Thyroid gland (tissue), 4 donors: ENCODE results near the gene CNTN1. TPM values are rescaled to one million over a fixed set of nuclear protein-coding genes. Genes with fewer than 3 reads are reported as not detected.

Experiments
- DNase-seq, 2 donors: peaks; one replicate each; pipeline ENCODE4 v3.0.0-alpha.2; 2019
- H3K27ac ChIP-seq, 3 donors: fragments of 200-600 bp; sonication (generic); 1 replicate in 2 of 3; 2 replicates in 1 of 3; pipeline ENCODE4 v1.5.1; 2016 to 2019; ENCODE audit warnings: mild to moderate bottlenecking in 1 of 3, moderate library complexity in 1 of 3
- H3K27me3 ChIP-seq: fragments of 200-600 bp; sonication (generic); one replicate; pipeline ENCODE4 v1.5.1; 2019
- H3K36me3 ChIP-seq, 2 donors: fragments of 200-600 bp; sonication (generic); one replicate each; pipeline ENCODE4 v1.5.1; 2016 to 2019
- H3K4me1 ChIP-seq, 2 donors: fragments of 200-600 bp; sonication (generic); one replicate each; pipeline ENCODE4 v1.5.1; 2017 to 2019
- H3K4me3 ChIP-seq, 3 donors: fragments of 200-600 bp; sonication (generic); replicated peaks in 1 of 3; 1 replicate in 2 of 3; 2 replicates in 1 of 3; pipeline ENCODE4 v1.5.1; 2016; ENCODE audit warnings: mild to moderate bottlenecking in 1 of 3
- H3K9me3 ChIP-seq: fragments of 200-600 bp; sonication (generic); one replicate; pipeline ENCODE4 v1.5.1; 2017
- POLR2A ChIP-seq, 2 donors: fragments of 450-650 bp; IDR thresholded peaks; one replicate each; pipeline ENCODE4 v1.6.1; 2017; ENCODE audit warnings: antibody characterized with exemption in 2 of 2, mild to moderate bottlenecking in 2 of 2, moderate library complexity in 1 of 2
- WGBS, 2 donors: methylation state at CpG; one replicate each; pipeline ENCODE4 v1.1.5; 2017; 5-methylcytosine and 5-hydroxymethylcytosine counted together
- intact Hi-C: fragments of 100-400 bp; cut with DNase I; formaldehyde crosslinking; loops from one replicate; pipeline ENCODE4 v1.15.1; 2023
- total RNA-seq, 4 donors: library from RNA; depleted of rRNA; stranded (reverse); fragments of >200 nt; gene quantifications; one replicate each; pipeline ENCODE4 v1.2.3, GENCODE V29; 2016
- TF ChIP-seq, protein P1 (sequence below), 6 experiments: fragments of 200-600 bp in 3 of 6; fragments of 450-650 bp in 3 of 6; sonication (generic) in 3 of 6; IDR thresholded peaks; one replicate each; pipeline ENCODE4 v1.5.1; 2016 to 2019; ENCODE audit warnings: antibody characterized with exemption in 6 of 6, mild to moderate bottlenecking in 2 of 6, inconsistent platforms in 1 of 6, moderate library complexity in 1 of 6

CNTN1 gene
- total RNA-seq, 4 donors from 2014 or later, result 1.9 to 2.7 (median 2.0) TPM

DNA sequence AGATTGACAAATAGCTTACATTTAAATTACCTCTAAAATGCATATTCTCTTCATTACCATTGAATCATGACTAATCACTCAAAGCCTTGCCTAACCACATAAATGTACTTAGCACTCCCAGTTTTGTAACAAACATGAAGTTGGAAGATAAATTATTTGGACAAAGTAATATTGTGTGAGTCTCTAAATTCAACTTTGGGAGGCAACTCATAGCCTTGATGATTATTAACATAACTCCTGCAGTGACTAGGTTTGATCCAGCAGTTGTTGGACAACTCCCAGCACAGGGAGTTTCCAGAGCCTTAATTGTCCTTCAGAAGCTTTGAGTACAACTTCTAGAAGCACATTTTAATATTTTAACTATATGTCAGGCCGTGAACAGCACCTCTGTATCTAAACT is 342.4 kb downstream of the CNTN1 start:
- Histone ChIP-seq H3K36me3 (no peaks in the 10 kb centered on the region), H3K4me3 (no peak overlapping the region), H3K4me1 (no peaks in the 10 kb centered on the region), H3K9me3 (no peaks in the 10 kb centered on the region), H3K27me3 (no peaks in the 10 kb centered on the region), H3K27ac (no peak overlapping the region)
- no peak for DNase-seq
- 64 to 70% methylated on average over 1 of the region's 1 CpG for WGBS, 2 donors
- TF ChIP-seq POLR2A (IDR thresholded peaks at IDR 0.05), result no peak
- TF ChIP-seq, protein P1, sequence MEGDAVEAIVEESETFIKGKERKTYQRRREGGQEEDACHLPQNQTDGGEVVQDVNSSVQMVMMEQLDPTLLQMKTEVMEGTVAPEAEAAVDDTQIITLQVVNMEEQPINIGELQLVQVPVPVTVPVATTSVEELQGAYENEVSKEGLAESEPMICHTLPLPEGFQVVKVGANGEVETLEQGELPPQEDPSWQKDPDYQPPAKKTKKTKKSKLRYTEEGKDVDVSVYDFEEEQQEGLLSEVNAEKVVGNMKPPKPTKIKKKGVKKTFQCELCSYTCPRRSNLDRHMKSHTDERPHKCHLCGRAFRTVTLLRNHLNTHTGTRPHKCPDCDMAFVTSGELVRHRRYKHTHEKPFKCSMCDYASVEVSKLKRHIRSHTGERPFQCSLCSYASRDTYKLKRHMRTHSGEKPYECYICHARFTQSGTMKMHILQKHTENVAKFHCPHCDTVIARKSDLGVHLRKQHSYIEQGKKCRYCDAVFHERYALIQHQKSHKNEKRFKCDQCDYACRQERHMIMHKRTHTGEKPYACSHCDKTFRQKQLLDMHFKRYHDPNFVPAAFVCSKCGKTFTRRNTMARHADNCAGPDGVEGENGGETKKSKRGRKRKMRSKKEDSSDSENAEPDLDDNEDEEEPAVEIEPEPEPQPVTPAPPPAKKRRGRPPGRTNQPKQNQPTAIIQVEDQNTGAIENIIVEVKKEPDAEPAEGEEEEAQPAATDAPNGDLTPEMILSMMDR (IDR thresholded peaks at IDR 0.05), result no peak
- intact Hi-C loops, result no loop called here

DNA sequence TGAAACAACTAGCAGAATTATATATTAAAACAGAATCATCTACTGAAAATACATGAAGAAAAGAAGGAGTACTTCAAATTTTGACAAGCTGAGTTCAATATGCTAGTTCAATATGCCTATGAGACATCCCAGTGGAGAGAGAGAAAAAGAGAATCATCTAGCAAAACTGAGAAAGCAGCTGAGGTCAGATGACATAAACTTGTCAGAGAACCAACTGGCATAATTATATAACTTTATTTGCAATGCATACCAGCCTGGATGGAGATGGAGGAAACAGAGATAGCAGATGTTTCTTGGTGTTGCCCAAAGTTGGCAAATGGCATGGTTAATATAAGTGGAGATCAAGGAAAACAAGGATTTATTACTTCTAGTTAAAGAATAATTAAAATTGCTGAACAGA is 347.2 kb downstream of the CNTN1 start:
- TF ChIP-seq, protein P1 (IDR thresholded peaks at IDR 0.05), result no peak
- TF ChIP-seq POLR2A (IDR thresholded peaks at IDR 0.05), result no peak
- intact Hi-C loops, result no loop called here
- no peaks in the 10 kb centered on the region for H3K27me3 ChIP-seq
- no peaks in the 10 kb centered on the region for H3K4me1 ChIP-seq
- H3K4me3 ChIP-seq, result no peak overlapping the region
- no peak for DNase-seq
- H3K36me3 ChIP-seq, result no peaks in the 10 kb centered on the region
- no peak overlapping the region for H3K27ac ChIP-seq
- no peaks in the 10 kb centered on the region for H3K9me3 ChIP-seq

DNA sequence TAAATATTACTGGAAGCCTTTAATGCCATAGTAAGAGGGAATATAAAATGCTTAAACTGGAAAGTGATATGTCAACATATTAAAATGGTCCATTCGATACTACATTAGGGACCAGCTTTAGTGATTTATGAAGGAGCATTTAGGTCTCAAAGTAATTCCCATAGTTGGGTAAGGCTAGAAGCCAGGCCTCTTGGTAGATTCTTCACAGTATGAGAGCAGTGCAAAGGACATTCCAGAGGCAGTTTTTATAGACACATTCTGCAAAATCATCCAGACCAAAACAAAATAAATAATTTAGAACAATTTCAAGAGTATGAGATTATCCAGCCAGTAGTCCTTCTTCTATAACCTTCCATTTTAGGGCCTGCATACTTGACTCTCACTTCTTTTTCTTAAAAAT is 353.3 kb downstream of the CNTN1 start:
- no peak for DNase-seq

DNA sequence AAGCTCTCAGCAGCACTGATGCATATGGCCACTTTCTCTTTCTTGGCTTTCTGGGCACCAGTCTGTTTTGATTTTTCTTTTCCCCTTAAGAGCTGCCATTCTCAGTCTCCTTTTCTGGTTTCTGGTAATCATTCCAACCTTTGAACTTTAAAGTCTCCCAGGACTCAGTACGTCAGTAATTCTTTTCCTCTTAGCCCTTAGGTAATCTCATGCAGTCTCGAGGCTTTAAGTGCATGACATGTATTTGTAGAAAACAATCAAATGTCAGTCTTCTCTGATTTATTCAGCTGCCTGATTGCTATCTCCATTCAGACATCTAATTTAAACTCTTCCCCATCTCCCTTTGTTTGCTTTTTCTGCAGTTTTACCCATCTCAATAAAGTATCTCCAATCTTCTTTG is 356.8 kb downstream of the CNTN1 start:
- Histone ChIP-seq H3K36me3 (no peaks in the 10 kb centered on the region), H3K4me3 (no peak overlapping the region), H3K9me3 (no peaks in the 10 kb centered on the region), H3K27me3 (no peaks in the 10 kb centered on the region), H3K27ac (no peak overlapping the region), H3K4me1 (no peaks in the 10 kb centered on the region)
- WGBS, 2 donors, result 42 to 46% methylated on average over 2 of the region's 2 CpGs
- TF ChIP-seq, protein P1 (IDR thresholded peaks at IDR 0.05), result no peak
- no peak for TF ChIP-seq POLR2A (IDR thresholded peaks at IDR 0.05)
- no peak for DNase-seq
- intact Hi-C loops, result no loop called here

More for the DNA sequence above, 353.3 kb downstream of the CNTN1 start:
- no peaks in the 10 kb centered on the region for H3K4me1 ChIP-seq
- TF ChIP-seq POLR2A (IDR thresholded peaks at IDR 0.05), result no peak
- TF ChIP-seq, protein P1 (IDR thresholded peaks at IDR 0.05), result no peak
- H3K27me3 ChIP-seq, result no peaks in the 10 kb centered on the region
- H3K27ac ChIP-seq, result no peak overlapping the region
- H3K9me3 ChIP-seq, result no peaks in the 10 kb centered on the region
- no peak overlapping the region for H3K4me3 ChIP-seq
- no peaks in the 10 kb centered on the region for H3K36me3 ChIP-seq
- 65 to 76% methylated on average over 1 of the region's 1 CpG for WGBS, 2 donors
- intact Hi-C loops, result no loop called here

DNA sequence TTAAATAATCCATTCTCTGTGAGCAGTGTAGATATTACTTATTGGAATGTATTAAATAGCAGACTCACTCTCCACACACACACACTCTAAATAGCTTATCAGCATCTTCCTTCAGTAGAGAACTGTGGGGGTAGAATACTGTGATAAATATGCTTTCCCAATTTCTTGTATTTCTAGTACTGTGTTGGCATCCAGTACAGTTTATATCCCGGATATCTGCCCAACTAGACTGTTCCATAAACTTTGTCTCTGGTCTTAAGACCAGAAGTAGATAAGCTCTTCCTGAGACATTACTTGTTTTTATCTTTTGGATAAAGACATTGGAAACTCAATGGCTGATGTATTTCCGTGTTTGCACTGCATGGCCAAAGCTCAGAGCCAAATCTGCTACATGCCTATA is 359.7 kb downstream of the CNTN1 start:
- Histone ChIP-seq H3K27ac (no peak overlapping the region), H3K9me3 (no peaks in the 10 kb centered on the region), H3K36me3 (no peaks in the 10 kb centered on the region), H3K4me1 (no peaks in the 10 kb centered on the region), H3K27me3 (no peaks in the 10 kb centered on the region), H3K4me3 (no peak overlapping the region)
- no peak for DNase-seq
- intact Hi-C loops, result no loop called here
- no peak for TF ChIP-seq POLR2A (IDR thresholded peaks at IDR 0.05)
- TF ChIP-seq, protein P1 (IDR thresholded peaks at IDR 0.05), result no peak
- WGBS, 2 donors, result 61 to 71% methylated on average over 2 of the region's 2 CpGs
